PC-3 (cell line): ENCODE data around the gene PRTFDC1.

Experiments used
- EZH2 ChIP-seq: fragments of 300-600 bp; sonication (generic); IDR thresholded peaks from one replicate; pipeline ENCODE4 v1.6.1; 2017; ENCODE audit warnings: antibody characterized with exemption, mild to moderate bottlenecking, low read length; ENCODE audit not compliant: unreplicated experiment
- EZH2phosphoT487 ChIP-seq: fragments of 300-600 bp; sonication (generic); IDR thresholded peaks from 2 replicates; pipeline ENCODE4 v1.6.1; 2018; ENCODE audit warnings: mild to moderate bottlenecking, antibody characterized with exemption, low read length, borderline replicate concordance
- TF ChIP-seq, protein P1 (sequence below): fragments of 300-600 bp; sonication (generic); conservative IDR thresholded peaks from 2 replicates; pipeline ENCODE4 v1.5.1; 2017; ENCODE audit warnings: antibody characterized with exemption, low read depth, mild to moderate bottlenecking, low read length

DNA sequence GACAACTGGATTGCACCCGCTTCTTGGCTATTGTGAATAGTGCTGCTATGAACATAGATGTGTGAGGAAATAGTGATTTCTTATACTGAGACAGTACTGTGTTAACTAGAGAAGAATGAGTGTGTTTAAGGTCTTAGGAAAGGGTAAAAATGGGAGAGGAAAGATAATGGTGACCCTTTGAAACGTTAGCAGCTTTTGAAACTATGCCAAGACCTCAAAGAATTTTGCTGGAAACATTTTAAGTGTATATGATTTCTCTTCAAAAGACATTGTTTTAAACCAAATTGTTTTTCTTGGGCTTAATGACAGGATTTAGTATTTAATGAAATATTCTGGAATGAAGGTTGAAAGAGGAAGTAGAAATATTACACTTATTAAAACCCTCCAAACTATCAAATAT, 127.9 kb downstream of the PRTFDC1 start:
- TF ChIP-seq, protein P1, sequence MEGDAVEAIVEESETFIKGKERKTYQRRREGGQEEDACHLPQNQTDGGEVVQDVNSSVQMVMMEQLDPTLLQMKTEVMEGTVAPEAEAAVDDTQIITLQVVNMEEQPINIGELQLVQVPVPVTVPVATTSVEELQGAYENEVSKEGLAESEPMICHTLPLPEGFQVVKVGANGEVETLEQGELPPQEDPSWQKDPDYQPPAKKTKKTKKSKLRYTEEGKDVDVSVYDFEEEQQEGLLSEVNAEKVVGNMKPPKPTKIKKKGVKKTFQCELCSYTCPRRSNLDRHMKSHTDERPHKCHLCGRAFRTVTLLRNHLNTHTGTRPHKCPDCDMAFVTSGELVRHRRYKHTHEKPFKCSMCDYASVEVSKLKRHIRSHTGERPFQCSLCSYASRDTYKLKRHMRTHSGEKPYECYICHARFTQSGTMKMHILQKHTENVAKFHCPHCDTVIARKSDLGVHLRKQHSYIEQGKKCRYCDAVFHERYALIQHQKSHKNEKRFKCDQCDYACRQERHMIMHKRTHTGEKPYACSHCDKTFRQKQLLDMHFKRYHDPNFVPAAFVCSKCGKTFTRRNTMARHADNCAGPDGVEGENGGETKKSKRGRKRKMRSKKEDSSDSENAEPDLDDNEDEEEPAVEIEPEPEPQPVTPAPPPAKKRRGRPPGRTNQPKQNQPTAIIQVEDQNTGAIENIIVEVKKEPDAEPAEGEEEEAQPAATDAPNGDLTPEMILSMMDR = no peak
- TF ChIP-seq EZH2phosphoT487 (no peak), EZH2 (no peak)
